ENCODE data around the gene FASN.

The FASN gene

GRCh38 chr17:82055965-82056728 is 41.9 kb downstream of the FASN start:
- H3K4me1 ChIP-seq (ENCODE audit: insufficient read depth, low read length, poor library complexity, severe bottlenecking) = peaks cover 15% of the 10 kb centered on the region
- H4K20me1 ChIP-seq (ENCODE audit: insufficient read depth, low read length, poor library complexity, severe bottlenecking) = peaks cover 11% of the 10 kb centered on the region
- no peak overlapping the region for H3K9ac ChIP-seq (ENCODE audit: low read depth, low read length, poor library complexity, severe bottlenecking)
- H3K79me2 ChIP-seq (ENCODE audit: insufficient read depth, low read length) = peaks cover 21% of the 10 kb centered on the region
- no peaks in the 10 kb centered on the region for H3K27me3 ChIP-seq (ENCODE audit: insufficient read depth, low read length, poor library complexity, severe bottlenecking)
- no peak overlapping the region for H2AFZ ChIP-seq (ENCODE audit: low read length)
- H3K4me3 ChIP-seq (ENCODE audit: low read length, poor library complexity, severe bottlenecking) = no peak overlapping the region
- H3K9me2 ChIP-seq (replicated peaks; ENCODE audit: low read depth, low read length) = no peaks in the 10 kb centered on the region
- no peak overlapping the region for H3K4me2 ChIP-seq (ENCODE audit: low read depth, low read length, poor library complexity, severe bottlenecking)
- TF ChIP-seq EZH2phosphoT487 (IDR thresholded peaks at IDR 0.05; ENCODE audit: borderline replicate concordance) = no peak
- no peak for TF ChIP-seq CTCF (conservative IDR thresholded peaks at IDR 0.05; ENCODE audit: low read length)
- H3K9me3 ChIP-seq (ENCODE audit: insufficient read depth, low read depth, low read length) = no peaks in the 10 kb centered on the region
- H3F3A ChIP-seq (ENCODE audit: low read depth) = no peaks in the 10 kb centered on the region
- H3K36me3 ChIP-seq (ENCODE audit: insufficient read depth, low read length) = peaks cover 34% of the 10 kb centered on the region; the same call in 1 of the 2 replicates

GRCh38 chr17:82055023-82055964 is 42.7 kb downstream of the FASN start:
- Histone ChIP-seq H3K4me2 (ENCODE audit: low read depth, low read length, poor library complexity, severe bottlenecking) (no peak overlapping the region), H3K9me2 (replicated peaks; ENCODE audit: low read depth, low read length) (no peaks in the 10 kb centered on the region), H3K36me3 (ENCODE audit: insufficient read depth, low read length) (peaks cover 34% of the 10 kb centered on the region; the same call in 1 of the 2 replicates), H4K20me1 (ENCODE audit: insufficient read depth, low read length, poor library complexity, severe bottlenecking) (peaks cover 11% of the 10 kb centered on the region), H3F3A (ENCODE audit: low read depth) (no peaks in the 10 kb centered on the region), H2AFZ (ENCODE audit: low read length) (no peak overlapping the region), H3K27me3 (ENCODE audit: insufficient read depth, low read length, poor library complexity, severe bottlenecking) (no peaks in the 10 kb centered on the region), H3K9me3 (ENCODE audit: insufficient read depth, low read depth, low read length) (no peaks in the 10 kb centered on the region), H3K4me1 (ENCODE audit: insufficient read depth, low read length, poor library complexity, severe bottlenecking) (peaks cover 18% of the 10 kb centered on the region), H3K79me2 (ENCODE audit: insufficient read depth, low read length) (peaks cover 28% of the 10 kb centered on the region), H3K4me3 (ENCODE audit: low read length, poor library complexity, severe bottlenecking) (no peak overlapping the region), H3K9ac (ENCODE audit: low read depth, low read length, poor library complexity, severe bottlenecking) (no peak overlapping the region)
- no peak for TF ChIP-seq CTCF (conservative IDR thresholded peaks at IDR 0.05; ENCODE audit: low read length)
- TF ChIP-seq EZH2phosphoT487 (IDR thresholded peaks at IDR 0.05; ENCODE audit: borderline replicate concordance) = no peak

- H3K9me2 ChIP-seq (replicated peaks; ENCODE audit: low read depth, low read length) = no peaks in the 10 kb centered on the region
- H3K9me3 ChIP-seq (ENCODE audit: insufficient read depth, low read depth, low read length) = no peaks in the 10 kb centered on the region
- peaks cover 11% of the 10 kb centered on the region for H4K20me1 ChIP-seq (ENCODE audit: insufficient read depth, low read length, poor library complexity, severe bottlenecking)
- H2AFZ ChIP-seq (ENCODE audit: low read length) = no peak overlapping the region
- no peak overlapping the region for H3K4me2 ChIP-seq (ENCODE audit: low read depth, low read length, poor library complexity, severe bottlenecking)
- no peak overlapping the region for H3K4me3 ChIP-seq (ENCODE audit: low read length, poor library complexity, severe bottlenecking)
- peaks cover 21% of the 10 kb centered on the region for H3K4me1 ChIP-seq (ENCODE audit: insufficient read depth, low read length, poor library complexity, severe bottlenecking)
- TF ChIP-seq EZH2phosphoT487 (IDR thresholded peaks at IDR 0.05; ENCODE audit: borderline replicate concordance) (no peak), CTCF (conservative IDR thresholded peaks at IDR 0.05; ENCODE audit: low read length) (no peak)
- no peaks in the 10 kb centered on the region for H3K27me3 ChIP-seq (ENCODE audit: insufficient read depth, low read length, poor library complexity, severe bottlenecking)
- H3K79me2 ChIP-seq (ENCODE audit: insufficient read depth, low read length) = peaks cover 28% of the 10 kb centered on the region
- no peak overlapping the region for H3K9ac ChIP-seq (ENCODE audit: low read depth, low read length, poor library complexity, severe bottlenecking)
- H3K36me3 ChIP-seq (ENCODE audit: insufficient read depth, low read length) = peaks cover 29% of the 10 kb centered on the region; the same call in 1 of the 2 replicates
- no peaks in the 10 kb centered on the region for H3F3A ChIP-seq (ENCODE audit: low read depth)
These were observed 43.5 kb downstream of the FASN start for GRCh38 chr17:82054351-82055022.
